HL-60 (cell line): ENCODE measurements around the gene PIK3R3.

Experiments used
- CTCF ChIP-seq: IDR thresholded peaks from one replicate; pipeline ENCODE4 v1.5.1; 2011; ENCODE audit warnings: low read length, control low read depth, inconsistent platforms; ENCODE audit not compliant: insufficient read depth
- REST ChIP-seq: IDR thresholded peaks from 2 replicates; pipeline ENCODE4 v1.6.1; 2012; ENCODE audit warnings: low read depth; ENCODE audit not compliant: insufficient replicate concordance
- SPI1 ChIP-seq: IDR thresholded peaks from 2 replicates; pipeline ENCODE4 v1.6.1; 2012; ENCODE audit warnings: low read depth, mild to moderate bottlenecking, borderline replicate concordance

GRCh38 chr1:46176211-46176865 is 43.9 kb upstream of the PIK3R3 start, which contains the start of gene P3R3URF:
- TF ChIP-seq CTCF, result no peak
- TF ChIP-seq REST, result no peak
- TF ChIP-seq SPI1, result no peak
